Activated CD8-positive, alpha-beta memory T cell treated with anti-CD3 and anti-CD28 coated beads for 36 hours (primary cell): Measurements from ENCODE around the gene FAM117A. TPM values are rescaled to one million over a fixed set of nuclear protein-coding genes. Genes with fewer than 3 reads are reported as not detected.
"Not testable (repeated sequence)": the region's sequence is repeated elsewhere in the genome, so short reads cannot be mapped to it uniquely, and the experiment has no call there.

Experiments used
- CTCF ChIA-PET: fragments of 350-600 bp; sonication (Branson Sonifier 250); formaldehyde crosslinking; loops from one replicate; lab custom pipeline; 2021; ENCODE audit warnings: antibody characterized with exemption; lab: Charles Lee
- POLR2A ChIA-PET: fragments of 350-600 bp; sonication (Branson Sonifier 250); formaldehyde crosslinking; loops from one replicate; lab custom pipeline; 2021; ENCODE audit warnings: antibody characterized with exemption; lab: Charles Lee
- total RNA-seq, 2 experiments: library from RNA; stranded (reverse); gene quantifications; one replicate each; pipeline ENCODE4 v1.2.3, GENCODE V29; 2021

FAM117A gene
- total RNA-seq, 2 experiments from 2014 or later, result 16.4 to 17.7 TPM

GRCh38 chr17:49730078-49730784 is 33.7 kb downstream of the FAM117A start:
- ChIA-PET POLR2A (interaction anchor here (0.7 to 1.5 kb wide), 4 partner anchors 13 to 34 kb away, joined by 3 to 4 read pairs (median 3); no protein-coding TSS in a partner anchor), CTCF (interaction anchor here (1.0 to 1.7 kb wide), 3 partner anchors 14 to 160 kb away, joined by 3 to 6 read pairs (median 5); no protein-coding TSS in a partner anchor)

- POLR2A ChIA-PET, result interaction anchor here (0.6 to 0.7 kb wide), 4 partner anchors 10 to 42 kb away, joined by 3 to 6 read pairs (median 4); no protein-coding TSS in a partner anchor
- CTCF ChIA-PET, result interaction anchor here (1.0 to 1.7 kb wide), 3 partner anchors 13 to 159 kb away, joined by 3 to 6 read pairs (median 5); no protein-coding TSS in a partner anchor
These were observed 34.9 kb downstream of the FAM117A start for GRCh38 chr17:49729069-49729468.

GRCh38 chr17:49728425-49728824 is 35.5 kb downstream of the FAM117A start:
- POLR2A ChIA-PET, result interaction anchor here (0.6 kb wide), 1 partner anchor 12 kb away, joined by 3 read pairs; no protein-coding TSS in a partner anchor
- CTCF ChIA-PET, result interaction anchor here (0.7 to 1.5 kb wide), 3 partner anchors 22 to 123 kb away, joined by 3 read pairs; partner anchors contain the start of gene FAM117A

GRCh38 chr17:49727380-49727779 is 36.6 kb downstream of the FAM117A start:
- POLR2A ChIA-PET, result no interaction called here

GRCh38 chr17:49725452-49726130 is 38.3 kb downstream of the FAM117A start:
- ChIA-PET POLR2A (no interaction called here), CTCF (no interaction called here)

More at GRCh38 chr17:49727380-49727779, 36.6 kb downstream of the FAM117A start:
- CTCF ChIA-PET, result interaction anchor here (1.0 to 1.5 kb wide), 2 partner anchors 37 to 124 kb away, joined by 3 read pairs; partner anchors contain the start of gene FAM117A

- CTCF ChIA-PET, result interaction anchor here (1.2 kb wide), 1 partner anchor 29 kb away, joined by 3 read pairs; no protein-coding TSS in a partner anchor
These were observed 39.4 kb downstream of the FAM117A start for GRCh38 chr17:49724552-49724951.

GRCh38 chr17:49723423-49723822 is 40.5 kb downstream of the FAM117A start:
- POLR2A ChIA-PET, result no interaction called here
- CTCF ChIA-PET, result interaction anchor here (1.2 kb wide), 1 partner anchor 27 kb away, joined by 3 read pairs; no protein-coding TSS in a partner anchor

More at GRCh38 chr17:49724552-49724951, 39.4 kb downstream of the FAM117A start:
- POLR2A ChIA-PET, result not testable (repeated sequence)

GRCh38 chr17:49722066-49722465 is 41.9 kb downstream of the FAM117A start:
- POLR2A ChIA-PET, result no interaction called here

GRCh38 chr17:49717371-49717861 is 46.5 kb downstream of the FAM117A start:
- CTCF ChIA-PET, result interaction anchor here (0.8 to 4.2 kb wide), 5 partner anchors 10 to 161 kb away, joined by 3 to 18 read pairs (median 5); partner anchors contain the start of gene SLC35B1
- POLR2A ChIA-PET, result interaction anchor here (1.0 to 3.5 kb wide), 4 partner anchors 13 to 71 kb away, joined by 3 to 23 read pairs (median 10); partner anchors contain the start of gene KAT7

More at GRCh38 chr17:49722066-49722465, 41.9 kb downstream of the FAM117A start:
- CTCF ChIA-PET, result interaction anchor here (0.9 kb wide), 1 partner anchor 25 kb away, joined by 3 read pairs; no protein-coding TSS in a partner anchor

GRCh38 chr17:49716668-49717364 is 47.1 kb downstream of the FAM117A start:
- POLR2A ChIA-PET, result interaction anchor here (1.0 to 3.5 kb wide), 5 partner anchors 13 to 72 kb away, joined by 3 to 23 read pairs (median 13); partner anchors contain the start of genes FAM117A and KAT7
- CTCF ChIA-PET, result interaction anchor here (0.6 to 4.2 kb wide), 9 partner anchors 9 to 182 kb away, joined by 3 to 18 read pairs (median 5); partner anchors contain the start of gene SLC35B1

GRCh38 chr17:49715717-49716279 is 48.1 kb downstream of the FAM117A start:
- ChIA-PET CTCF (interaction anchor here (0.8 to 4.2 kb wide), 16 partner anchors 8 to 160 kb away, joined by 3 to 18 read pairs (median 4); partner anchors contain the start of gene SLC35B1), POLR2A (interaction anchor here (0.5 to 3.5 kb wide), 12 partner anchors 15 to 436 kb away, joined by 3 to 23 read pairs (median 6); partner anchors contain the start of genes FAM117A and KAT7)

- CTCF ChIA-PET, result interaction anchor here (0.9 to 4.2 kb wide), 16 partner anchors 11 to 159 kb away, joined by 3 to 18 read pairs (median 4); no protein-coding TSS in a partner anchor
- POLR2A ChIA-PET, result interaction anchor here (0.5 to 3.5 kb wide), 10 partner anchors 16 to 265 kb away, joined by 3 to 23 read pairs (median 7); partner anchors contain the start of genes FAM117A and KAT7
These were observed 48.7 kb downstream of the FAM117A start for GRCh38 chr17:49715216-49715615.

GRCh38 chr17:49708515-49709183 is 55.3 kb downstream of the FAM117A start:
- POLR2A ChIA-PET, result interaction anchor here (0.6 to 2.1 kb wide), 5 partner anchors 40 to 448 kb away, joined by 3 to 12 read pairs (median 3); partner anchors contain the start of genes FAM117A and KAT7
- CTCF ChIA-PET, result interaction anchor here (0.6 to 5.1 kb wide), 19 partner anchors 8 to 297 kb away, joined by 3 to 45 read pairs (median 6); partner anchors contain the start of genes FAM117A, KAT7 and SPOP

GRCh38 chr17:49707608-49708514 is 56.1 kb downstream of the FAM117A start, which contains the start of gene SLC35B1:
Gene SLC35B1 (minus strand): TSS chr17:49707964. CDS start chr17:49707833, 131 bp downstream.
- ChIA-PET CTCF (interaction anchor here (0.9 to 5.1 kb wide), 19 partner anchors 9 to 140 kb away, joined by 3 to 45 read pairs (median 6); partner anchors contain the start of genes FAM117A, KAT7, NXPH3 and SPOP), POLR2A (interaction anchor here (0.6 to 2.1 kb wide), 7 partner anchors 21 to 447 kb away, joined by 3 to 12 read pairs (median 3); partner anchors contain the start of genes FAM117A and KAT7)

- POLR2A ChIA-PET, result interaction anchor here (0.6 to 1.8 kb wide), 4 partner anchors 20 to 141 kb away, joined by 3 to 12 read pairs (median 3); partner anchors contain the start of gene KAT7
- CTCF ChIA-PET, result interaction anchor here (1.0 to 5.1 kb wide), 10 partner anchors 9 to 137 kb away, joined by 3 to 45 read pairs (median 8); partner anchors contain the start of genes KAT7 and NXPH3
These were observed 56.7 kb downstream of the FAM117A start for GRCh38 chr17:49707246-49707607.
